CD1c-positive myeloid dendritic cell (primary cell): ENCODE results near the gene NEDD4L.
"Not testable (repeated sequence)": the region's sequence is repeated elsewhere in the genome, so short reads cannot be mapped to it uniquely, and the experiment has no call there.

Experiments
- DNase-seq: peaks from one replicate; pipeline ENCODE4 v3.0.0-alpha.2; 2016; ENCODE audit errors: extremely low spot score

Gene NEDD4L

GRCh38 chr18:58026857-58027256 lies 17.2 kb upstream of the NEDD4L start:
- DNase-seq = no peak

- DNase-seq = no peak
These were observed 16.7 kb upstream of the NEDD4L start for GRCh38 chr18:58027341-58027740.

GRCh38 chr18:58028109-58028784 lies 15.8 kb upstream of the NEDD4L start:
- no peak for DNase-seq

- DNase-seq = no peak
These were observed 11.8 kb upstream of the NEDD4L start for GRCh38 chr18:58032233-58032632.

GRCh38 chr18:58033216-58033615 lies 10.8 kb upstream of the NEDD4L start:
- DNase-seq = no peak

- no peak for DNase-seq
These were observed 9.7 kb upstream of the NEDD4L start for GRCh38 chr18:58034370-58034769.

GRCh38 chr18:58037163-58037562 lies 6.9 kb upstream of the NEDD4L start:
- DNase-seq = no peak

- peak; percentile 51 for DNase-seq
These were observed 6.0 kb upstream of the NEDD4L start for GRCh38 chr18:58038063-58038462.

GRCh38 chr18:58041633-58042032 lies 2.4 kb upstream of the NEDD4L start:
- peak; percentile 88 for DNase-seq

GRCh38 chr18:58042826-58043490 lies 1.1 kb upstream of the NEDD4L start:
- peak; percentile 34 for DNase-seq

- peak; percentile 70 for DNase-seq
These were observed 580 bp downstream of the NEDD4L start for GRCh38 chr18:58044370-58045241.

GRCh38 chr18:58045242-58046092 lies 1.4 kb downstream of the NEDD4L start:
- no peak for DNase-seq

GRCh38 chr18:58046093-58046793 lies 2.2 kb downstream of the NEDD4L start:
- no peak for DNase-seq

GRCh38 chr18:58046794-58047555 lies 2.9 kb downstream of the NEDD4L start:
- DNase-seq = no peak

GRCh38 chr18:58047556-58047882 lies 3.5 kb downstream of the NEDD4L start:
- DNase-seq = no peak

- DNase-seq = no peak
These were observed 4.1 kb downstream of the NEDD4L start for GRCh38 chr18:58048081-58048642.

- peak; percentile 34 for DNase-seq
These were observed 5.1 kb downstream of the NEDD4L start for GRCh38 chr18:58049000-58049688.

- DNase-seq = not testable (repeated sequence)
These were observed 6.9 kb downstream of the NEDD4L start for GRCh38 chr18:58050963-58051362.

- DNase-seq = no peak
These were observed 7.9 kb downstream of the NEDD4L start for GRCh38 chr18:58051765-58052460.
